CD14-positive monocyte (primary cell): ENCODE results near the gene PHLDB3. TPM values are rescaled to one million over a fixed set of nuclear protein-coding genes. Genes with fewer than 3 reads are reported as not detected.

ENCODE experiments used
- DNase-seq, 3 donors: peaks; one replicate each; pipeline ENCODE4 v3.0.0-alpha.2; 2011 to 2022
- H2AFZ ChIP-seq: 2 replicates; pipeline ENCODE4 v1.6.0; 2012; ENCODE audit warnings: mild to moderate bottlenecking, low read depth, low read length, inconsistent platforms; ENCODE audit not compliant: insufficient read depth, poor library complexity, severe bottlenecking
- H3K27ac ChIP-seq, 2 donors: 1 replicate in 1 of 2; 2 replicates in 1 of 2; pipeline ENCODE4 v1.5.1; 2012 to 2013; ENCODE audit warnings: low read length in 2 of 2, control low read depth in 1 of 2, inconsistent platforms in 1 of 2, low read depth in 1 of 2, mild to moderate bottlenecking in 1 of 2
- H3K27me3 ChIP-seq, 2 donors: one replicate each; pipeline versions ENCODE4 v1.6.0 to v1.6.1; 2011 to 2013; ENCODE audit warnings: low read length in 2 of 2; ENCODE audit not compliant: control insufficient read depth in 2 of 2, insufficient read depth in 2 of 2
- H3K36me3 ChIP-seq, 2 donors: replicated peaks in 1 of 2; 1 replicate in 1 of 2; 2 replicates in 1 of 2; pipeline versions ENCODE4 v1.5.1 to v1.6.1; 2012 to 2013; ENCODE audit warnings: low read length in 2 of 2, control low read depth in 1 of 2, inconsistent platforms in 1 of 2, mild to moderate bottlenecking in 1 of 2; ENCODE audit not compliant: insufficient read depth in 2 of 2, control insufficient read depth in 1 of 2
- H3K4me1 ChIP-seq, 2 donors: 1 replicate in 1 of 2; 2 replicates in 1 of 2; pipeline versions ENCODE4 v1.5.1 to v1.6.1; 2012 to 2013; ENCODE audit warnings: low read length in 2 of 2, control low read depth in 1 of 2, inconsistent platforms in 1 of 2, mild to moderate bottlenecking in 1 of 2, moderate library complexity in 1 of 2; ENCODE audit not compliant: insufficient read depth in 2 of 2, control insufficient read depth in 1 of 2
- H3K4me2 ChIP-seq: replicated peaks from 2 replicates; pipeline ENCODE3; 2012; ENCODE audit warnings: low read length, moderate library complexity, mild to moderate bottlenecking; ENCODE audit not compliant: poor library complexity, severe bottlenecking; ENCODE audit errors: extremely low read depth
- H3K4me3 ChIP-seq, 3 experiments: fragments of 200-600 bp in 1 of 3; sonication (generic) in 1 of 3; replicated peaks in 1 of 3; 1 replicate in 2 of 3; 2 replicates in 1 of 3; pipeline ENCODE4 v1.5.1; 2011 to 2013; ENCODE audit warnings: low read length in 3 of 3, mild to moderate bottlenecking in 3 of 3, control low read depth in 2 of 3, low read depth in 2 of 3, inconsistent platforms in 1 of 3, moderate library complexity in 1 of 3
- H3K79me2 ChIP-seq: 2 replicates; pipeline ENCODE4 v1.6.0; 2012; ENCODE audit warnings: mild to moderate bottlenecking, control low read depth, inconsistent platforms, low read length, moderate library complexity; ENCODE audit not compliant: insufficient read depth
- H3K9ac ChIP-seq: 2 replicates; pipeline ENCODE4 v1.6.0; 2017; ENCODE audit warnings: low read length, mild to moderate bottlenecking; ENCODE audit not compliant: insufficient read depth, poor library complexity, severe bottlenecking
- H3K9me3 ChIP-seq, 2 donors: replicated peaks in 1 of 2; 1 replicate in 1 of 2; 2 replicates in 1 of 2; pipeline versions ENCODE4 v1.5.1 to v1.6.1; 2012 to 2013; ENCODE audit warnings: low read length in 2 of 2, control low read depth in 1 of 2; ENCODE audit not compliant: control insufficient read depth in 1 of 2, insufficient read depth in 1 of 2
- H4K20me1 ChIP-seq: 2 replicates; pipeline ENCODE4 v1.6.0; 2012; ENCODE audit warnings: mild to moderate bottlenecking, low read length, control low read depth, moderate library complexity; ENCODE audit not compliant: insufficient read depth
- H3K27ac Mint-ChIP-seq, 7 donors: one replicate each; pipeline ENCODE4 v1.8.0; 2020; ENCODE audit warnings: mild to moderate bottlenecking in 7 of 7, mixed read lengths in 7 of 7, moderate library complexity in 6 of 7, inconsistent platforms in 2 of 7
- H3K27me3 Mint-ChIP-seq, 3 donors: one replicate each; pipeline ENCODE4 v1.8.0; 2021 to 2022; ENCODE audit warnings: low read depth in 3 of 3, mild to moderate bottlenecking in 3 of 3, mixed read lengths in 3 of 3, moderate library complexity in 3 of 3, inconsistent platforms in 1 of 3
- H3K36me3 Mint-ChIP-seq, 2 donors: one replicate each; pipeline ENCODE4 v1.8.0; 2020; ENCODE audit warnings: mixed read lengths in 2 of 2, inconsistent platforms in 1 of 2, mild to moderate bottlenecking in 1 of 2
- H3K4me1 Mint-ChIP-seq: one replicate; pipeline ENCODE4 v1.8.0; 2020; ENCODE audit warnings: mild to moderate bottlenecking, mixed read lengths
- H3K4me3 Mint-ChIP-seq, 2 donors: one replicate each; pipeline ENCODE4 v1.8.0; 2020; ENCODE audit warnings: mild to moderate bottlenecking in 2 of 2, mixed read lengths in 2 of 2, moderate library complexity in 1 of 2
- H3K9me3 Mint-ChIP-seq, 7 donors: one replicate each; pipeline ENCODE4 v1.8.0; 2020 to 2022; ENCODE audit warnings: mixed read lengths in 7 of 7, mild to moderate bottlenecking in 6 of 7, moderate library complexity in 6 of 7, inconsistent platforms in 2 of 7
- CTCF ChIP-seq: fragments of 200-600 bp; IDR thresholded peaks from one replicate; pipeline ENCODE4 v1.8.0; 2022; ENCODE audit warnings: antibody characterized with exemption, mild to moderate bottlenecking
- WGBS: methylation state at CpG from one replicate; pipeline ENCODE4 v1.1.5; 2013; ENCODE audit warnings: missing lambda C conversion rate; ENCODE audit not compliant: insufficient coverage; 5-methylcytosine and 5-hydroxymethylcytosine counted together
- intact Hi-C, 2 donors: fragments of 100-400 bp; cut with micrococcal nuclease; formaldehyde crosslinking; loops; one replicate each; pipeline versions ENCODE4 v1.15.0 to v1.15.1; 2023
- polyA plus RNA-seq, 3 donors: library from polyadenylated mRNA; depleted of rRNA in 1 of 3; unstranded in 2 of 3; stranded (reverse) in 1 of 3; fragments of 300-500 nt in 2 of 3; fragments of >200 nt in 1 of 3; fragmentation: Illumina TruSeq in 2 of 3; gene quantifications; 1 replicate in 2 of 3; 2 replicates in 1 of 3; pipeline ENCODE4 v1.2.3, GENCODE V29; 2012 to 2021

Gene PHLDB3
- polyA plus RNA-seq, 3 donors = 1.4 to 3.4 (median 1.7) TPM

DNA sequence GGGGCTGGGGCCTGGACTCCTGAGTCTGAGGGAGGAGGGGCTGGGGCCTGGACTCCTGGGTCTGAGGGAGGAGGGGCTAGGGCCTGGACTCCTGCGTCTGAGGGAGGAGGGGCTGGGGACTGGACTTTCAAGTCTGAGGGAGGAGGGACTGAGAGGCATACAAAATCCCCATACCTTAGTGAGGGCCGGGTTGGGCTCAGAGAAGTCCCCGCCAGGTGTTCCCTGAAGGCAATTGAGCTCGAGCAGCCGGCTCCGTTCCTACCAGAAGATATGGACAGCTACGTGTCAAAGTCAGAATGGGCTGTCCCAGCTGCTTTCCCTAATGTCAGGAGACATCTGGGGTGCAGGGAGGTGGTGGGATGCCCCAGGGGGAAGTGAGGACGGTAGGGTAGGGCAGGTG, 9.5 kb downstream of the PHLDB3 start:
- no peak for DNase-seq
- 90% methylated on average over 7 of the region's 8 CpGs for WGBS
- Histone ChIP-seq H3K4me1 (no peaks in the 10 kb centered on the region), H2AFZ (no peak overlapping the region), H3K79me2 (no peaks in the 10 kb centered on the region), H3K4me2 (no peak overlapping the region), H3K9ac (no peak overlapping the region), H3K27ac (no peak overlapping the region), H4K20me1 (no peaks in the 10 kb centered on the region), H3K36me3 (peaks cover 24 to 34% of the 10 kb centered on the region in 2 donors), H3K27me3 (no peaks in the 10 kb centered on the region), H3K4me3 (no peak overlapping the region), H3K9me3 (no peaks in the 10 kb centered on the region)
- Mint-ChIP-seq H3K27ac (no peak overlapping the region), H3K27me3 (peaks cover 0 to 3% (median 0%) of the 10 kb centered on the region in 3 donors), H3K4me3 (no peak overlapping the region), H3K36me3 (peaks cover 27 to 60% of the 10 kb centered on the region in 2 donors), H3K4me1 (peaks cover 3% of the 10 kb centered on the region), H3K9me3 (no peaks in the 10 kb centered on the region)
- intact Hi-C loops = no loop called here
- TF ChIP-seq CTCF = no peak

GRCh38 chr19:43490759-43491158, 13.8 kb downstream of the PHLDB3 start:
- no peak overlapping the region for H3K4me2 ChIP-seq
- no peaks in the 10 kb centered on the region for H4K20me1 ChIP-seq
- Mint-ChIP-seq H3K27me3 (peaks cover 1 to 3% (median 1%) of the 10 kb centered on the region in 3 donors), H3K27ac (no peak overlapping the region), H3K4me3 (no peak overlapping the region), H3K9me3 (peaks cover 0 to 4% (median 0%) of the 10 kb centered on the region in 7 donors), H3K4me1 (peaks cover 40% of the 10 kb centered on the region), H3K36me3 (peaks cover 15 to 22% of the 10 kb centered on the region in 2 donors)
- H3K36me3 ChIP-seq = peaks cover 10 to 15% of the 10 kb centered on the region in 2 donors
- WGBS = 79% methylated on average over 2 of the region's 5 CpGs
- no peaks in the 10 kb centered on the region for H3K27me3 ChIP-seq
- H3K4me3 ChIP-seq = no peak overlapping the region
- no peaks in the 10 kb centered on the region for H3K79me2 ChIP-seq
- no peak overlapping the region for H2AFZ ChIP-seq
- peaks cover 38 to 39% of the 10 kb centered on the region in 2 donors for H3K4me1 ChIP-seq
- intact Hi-C loops = no loop called here
- no peak for DNase-seq
- no peak overlapping the region for H3K9ac ChIP-seq
- no peak for TF ChIP-seq CTCF
- no peaks in the 10 kb centered on the region for H3K9me3 ChIP-seq
- H3K27ac ChIP-seq = no peak overlapping the region
